Neuronal stem cell (in vitro differentiated cells): Measurements from ENCODE around the gene SP5.

Experiments used
- DNase-seq: peaks from one replicate; pipeline ENCODE4 v3.0.0-alpha.2; 2013; ENCODE audit warnings: low spot score
- H2AFZ ChIP-seq: one replicate; pipeline ENCODE4 v1.6.1; 2013; ENCODE audit warnings: mild to moderate bottlenecking, low read length, inconsistent platforms
- H2AK5ac ChIP-seq: 2 replicates; pipeline ENCODE4 v1.6.1; 2013; ENCODE audit warnings: low read depth, mild to moderate bottlenecking, inconsistent platforms, low read length, moderate library complexity, mixed read lengths
- H2BK120ac ChIP-seq: 2 replicates; pipeline ENCODE4 v1.6.1; 2013; ENCODE audit warnings: low read depth, mild to moderate bottlenecking, inconsistent platforms, low read length, moderate library complexity, mixed read lengths
- H2BK12ac ChIP-seq: one replicate; pipeline ENCODE4 v1.6.1; 2013; ENCODE audit warnings: low read length, inconsistent platforms
- H2BK15ac ChIP-seq: 2 replicates; pipeline ENCODE4 v1.6.1; 2013; ENCODE audit warnings: mild to moderate bottlenecking, low read length, inconsistent platforms, mixed read lengths
- H2BK5ac ChIP-seq: one replicate; pipeline ENCODE4 v1.6.1; 2013; ENCODE audit warnings: inconsistent platforms, mild to moderate bottlenecking, low read length, moderate library complexity
- H3K14ac ChIP-seq: one replicate; pipeline ENCODE4 v1.6.1; 2013; ENCODE audit warnings: low read length, inconsistent platforms
- H3K18ac ChIP-seq: 2 replicates; pipeline ENCODE4 v1.6.1; 2013; ENCODE audit warnings: low read length, inconsistent platforms
- H3K23ac ChIP-seq: 2 replicates; pipeline ENCODE4 v1.6.1; 2013; ENCODE audit warnings: low read depth, mild to moderate bottlenecking, mixed read lengths, low read length, inconsistent platforms; ENCODE audit not compliant: poor library complexity
- H3K27ac ChIP-seq: replicated peaks from 3 replicates; pipeline ENCODE4 v1.5.1; 2013; ENCODE audit warnings: low read length, inconsistent platforms
- H3K27me3 ChIP-seq, 3 experiments: 2 replicates each; pipeline ENCODE4 v1.6.1; 2013; ENCODE audit warnings: low read length in 3 of 3, mild to moderate bottlenecking in 2 of 3, inconsistent platforms in 1 of 3, low read depth in 1 of 3, mixed read lengths in 1 of 3, moderate library complexity in 1 of 3; ENCODE audit not compliant: control insufficient read depth in 3 of 3, insufficient read depth in 3 of 3
- H3K36me3 ChIP-seq, 2 donors: replicated peaks in 1 of 2; 2 replicates each; pipeline ENCODE4 v1.6.1; 2013; ENCODE audit warnings: low read length in 2 of 2; ENCODE audit not compliant: control insufficient read depth in 2 of 2, insufficient read depth in 2 of 2
- H3K4ac ChIP-seq: 2 replicates; pipeline ENCODE4 v1.6.1; 2013; ENCODE audit warnings: inconsistent platforms, mild to moderate bottlenecking, low read length, moderate library complexity
- H3K4me1 ChIP-seq, 2 donors: 1 replicate in 1 of 2; 2 replicates in 1 of 2; pipeline ENCODE4 v1.6.1; 2013; ENCODE audit warnings: low read length in 2 of 2, low read depth in 1 of 2; ENCODE audit not compliant: control insufficient read depth in 2 of 2, insufficient read depth in 1 of 2
- H3K4me2 ChIP-seq: one replicate; pipeline ENCODE4 v1.6.1; 2013; ENCODE audit warnings: mild to moderate bottlenecking, low read length, inconsistent platforms; ENCODE audit not compliant: insufficient read depth, poor library complexity, severe bottlenecking
- H3K4me3 ChIP-seq, 2 donors: 2 replicates each; pipeline ENCODE4 v1.5.1; 2013; ENCODE audit warnings: low read length in 2 of 2, mild to moderate bottlenecking in 2 of 2, inconsistent platforms in 1 of 2, moderate library complexity in 1 of 2
- H3K79me1 ChIP-seq: one replicate; pipeline ENCODE4 v1.6.1; 2013; ENCODE audit warnings: low read depth, mild to moderate bottlenecking, inconsistent platforms, low read length, moderate library complexity
- H3K9ac ChIP-seq: one replicate; pipeline ENCODE4 v1.6.1; 2013; ENCODE audit warnings: mild to moderate bottlenecking, low read depth, low read length, inconsistent platforms; ENCODE audit not compliant: poor library complexity
- H3K9me3 ChIP-seq, 2 donors: replicated peaks in 1 of 2; 2 replicates each; pipeline versions ENCODE3 to v1.6.1; 2013; ENCODE audit warnings: low read length in 2 of 2, mild to moderate bottlenecking in 2 of 2, inconsistent platforms in 1 of 2, low read depth in 1 of 2, mixed read lengths in 1 of 2, moderate library complexity in 1 of 2; ENCODE audit not compliant: control insufficient read depth in 2 of 2, insufficient read depth in 1 of 2
- H4K8ac ChIP-seq: one replicate; pipeline ENCODE4 v1.6.1; 2013; ENCODE audit warnings: low read depth, mild to moderate bottlenecking, inconsistent platforms, low read length, moderate library complexity
- H4K91ac ChIP-seq: one replicate; pipeline ENCODE4 v1.6.1; 2013; ENCODE audit warnings: low read length, low read depth, mild to moderate bottlenecking, inconsistent platforms; ENCODE audit not compliant: poor library complexity
- WGBS, 2 donors: extraction: QIAGEN DNeasy Blood & Tissue Kit; methylation state at CpG; one replicate each; pipeline ENCODE4 v1.1.7; 2013; ENCODE audit warnings: missing lambda C conversion rate in 2 of 2, mixed read lengths in 1 of 2; ENCODE audit not compliant: insufficient read length in 2 of 2, insufficient replicate concordance in 1 of 2; ENCODE audit errors: extremely low coverage in 2 of 2; 5-methylcytosine and 5-hydroxymethylcytosine counted together

SP5 gene

DNA sequence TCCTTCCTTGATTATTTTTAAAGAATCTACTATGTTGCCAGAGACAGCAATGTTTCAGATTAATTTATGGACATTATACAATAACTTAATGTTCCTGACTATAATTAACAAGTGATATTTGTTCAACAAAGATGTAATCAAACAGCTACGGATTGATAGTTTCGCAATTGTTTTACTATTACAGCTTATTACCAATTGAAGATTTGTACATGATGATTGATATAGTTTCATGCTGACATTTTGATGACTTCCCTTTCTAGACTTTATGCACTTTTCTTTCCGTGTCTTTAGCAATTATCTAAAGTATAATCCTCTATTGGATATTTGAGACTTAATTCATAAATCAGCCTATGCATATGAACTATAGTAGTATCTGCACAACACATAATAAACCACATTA is 6.5 kb downstream of the SP5 start:
- no peak overlapping the region for H2AFZ ChIP-seq
- no peaks in the 10 kb centered on the region for H3K36me3 ChIP-seq
- H2AK5ac ChIP-seq: no peak overlapping the region

DNA sequence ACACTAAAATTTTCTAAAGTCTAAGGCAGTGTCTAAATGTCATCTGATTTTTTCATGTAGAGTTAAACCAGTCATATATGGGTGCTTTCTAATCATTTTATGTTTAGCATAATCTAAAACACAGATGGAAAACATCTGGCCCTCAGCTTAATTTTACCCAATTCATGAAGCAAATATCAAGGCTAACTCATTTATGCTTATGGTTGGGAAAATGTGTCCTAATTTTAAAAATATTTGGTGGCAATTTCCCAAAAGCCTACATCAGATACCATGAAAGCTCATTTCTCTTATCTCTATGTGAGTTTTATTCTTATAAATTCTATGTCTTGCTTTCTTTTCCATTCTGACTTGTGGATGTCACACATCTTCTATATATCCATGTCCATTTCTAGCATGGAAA is 7.2 kb downstream of the SP5 start:
- H2BK5ac ChIP-seq: no peak overlapping the region
- H3K27me3 ChIP-seq: peaks cover 7 to 62% (median 12%) of the 10 kb centered on the region in 3 experiments
- no peak overlapping the region for H3K4me3 ChIP-seq
- H3K18ac ChIP-seq: no peak overlapping the region
- H3K9ac ChIP-seq: no peak overlapping the region
- H3K27ac ChIP-seq: no peak overlapping the region
- no peak overlapping the region for H3K4ac ChIP-seq
- H3K4me1 ChIP-seq: peaks cover 0 to 1% of the 10 kb centered on the region in 2 donors
- no peaks in the 10 kb centered on the region for H3K79me1 ChIP-seq
- no peak overlapping the region for H2BK15ac ChIP-seq
- H2AFZ ChIP-seq: no peak overlapping the region
- H3K9me3 ChIP-seq: peaks cover 0 to 1% of the 10 kb centered on the region in 2 donors
- no peaks in the 10 kb centered on the region for H3K36me3 ChIP-seq
- H3K14ac ChIP-seq: no peak overlapping the region
- no peak overlapping the region for H2AK5ac ChIP-seq
- DNase-seq: no peak
- H2BK120ac ChIP-seq: no peak overlapping the region
- no peak overlapping the region for H4K91ac ChIP-seq
- H3K23ac ChIP-seq: no peak overlapping the region
- no peak overlapping the region for H3K4me2 ChIP-seq
- no peak overlapping the region for H2BK12ac ChIP-seq
- no peak overlapping the region for H4K8ac ChIP-seq

More for the DNA sequence above, 6.5 kb downstream of the SP5 start:
- no peak overlapping the region for H3K4ac ChIP-seq
- no peak overlapping the region for H2BK5ac ChIP-seq
- no peak overlapping the region for H3K23ac ChIP-seq
- peaks cover 0 to 2% of the 10 kb centered on the region in 2 donors for H3K9me3 ChIP-seq
- no peak overlapping the region for H2BK12ac ChIP-seq
- H3K18ac ChIP-seq: no peak overlapping the region
- no peak overlapping the region for H3K27ac ChIP-seq
- no peak overlapping the region for H4K8ac ChIP-seq
- no peak overlapping the region for H4K91ac ChIP-seq
- DNase-seq: no peak
- H3K79me1 ChIP-seq: no peaks in the 10 kb centered on the region
- H3K4me1 ChIP-seq: peaks cover 0 to 5% of the 10 kb centered on the region in 2 donors
- no peak overlapping the region for H3K4me3 ChIP-seq
- H3K4me2 ChIP-seq: no peak overlapping the region
- no peak overlapping the region for H3K14ac ChIP-seq
- H2BK120ac ChIP-seq: no peak overlapping the region
- H2BK15ac ChIP-seq: no peak overlapping the region
- no peak overlapping the region for H3K9ac ChIP-seq
- no CpG with 5 or more reads among the region's 3 CpGs for WGBS, 2 donors
- peaks cover 14 to 68% (median 18%) of the 10 kb centered on the region in 3 experiments for H3K27me3 ChIP-seq

DNA sequence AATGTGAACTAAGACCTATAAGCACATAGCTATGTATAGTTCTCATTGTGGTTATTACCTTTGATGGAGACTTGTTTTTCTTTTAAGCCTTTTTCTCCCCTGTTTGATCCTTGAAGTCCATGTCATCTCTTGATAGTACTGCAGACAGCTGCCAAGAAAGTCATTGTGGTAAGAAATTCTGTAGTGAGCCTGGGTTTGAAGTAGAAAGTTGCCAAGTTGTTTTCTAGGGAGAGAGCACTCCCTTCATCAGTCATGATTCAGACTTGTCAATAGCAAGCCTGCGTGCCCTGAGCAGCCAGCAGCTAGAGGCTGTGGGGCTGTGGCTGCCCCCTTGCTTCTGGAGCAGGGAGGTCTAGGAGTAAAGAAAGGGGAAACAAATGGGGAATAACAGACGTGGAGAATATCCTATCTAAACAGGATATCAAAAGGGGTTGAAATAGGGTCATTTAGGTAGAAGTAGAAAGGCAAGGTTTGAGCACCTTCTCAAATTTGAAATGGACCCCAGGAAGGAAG is 8.4 kb downstream of the SP5 start:
- Histone ChIP-seq H3K27me3 (peaks cover 0 to 56% (median 0%) of the 10 kb centered on the region in 3 experiments), H3K4me3 (no peak overlapping the region), H3K36me3 (no peaks in the 10 kb centered on the region), H2BK15ac (no peak overlapping the region), H3K18ac (no peak overlapping the region), H3K4me2 (no peak overlapping the region), H3K4me1 (no peaks in the 10 kb centered on the region), H3K9ac (no peak overlapping the region), H3K14ac (no peak overlapping the region), H3K79me1 (no peaks in the 10 kb centered on the region), H2BK5ac (no peak overlapping the region), H3K9me3 (no peaks in the 10 kb centered on the region), H3K23ac (no peak overlapping the region), H2BK120ac (no peak overlapping the region), H2AFZ (no peak overlapping the region), H4K91ac (no peak overlapping the region), H2BK12ac (no peak overlapping the region), H2AK5ac (no peak overlapping the region), H3K4ac (no peak overlapping the region), H4K8ac (no peak overlapping the region), H3K27ac (no peak overlapping the region)
- DNase-seq: no peak
- no CpG with 5 or more reads among the region's 2 CpGs for WGBS, 2 donors

DNA sequence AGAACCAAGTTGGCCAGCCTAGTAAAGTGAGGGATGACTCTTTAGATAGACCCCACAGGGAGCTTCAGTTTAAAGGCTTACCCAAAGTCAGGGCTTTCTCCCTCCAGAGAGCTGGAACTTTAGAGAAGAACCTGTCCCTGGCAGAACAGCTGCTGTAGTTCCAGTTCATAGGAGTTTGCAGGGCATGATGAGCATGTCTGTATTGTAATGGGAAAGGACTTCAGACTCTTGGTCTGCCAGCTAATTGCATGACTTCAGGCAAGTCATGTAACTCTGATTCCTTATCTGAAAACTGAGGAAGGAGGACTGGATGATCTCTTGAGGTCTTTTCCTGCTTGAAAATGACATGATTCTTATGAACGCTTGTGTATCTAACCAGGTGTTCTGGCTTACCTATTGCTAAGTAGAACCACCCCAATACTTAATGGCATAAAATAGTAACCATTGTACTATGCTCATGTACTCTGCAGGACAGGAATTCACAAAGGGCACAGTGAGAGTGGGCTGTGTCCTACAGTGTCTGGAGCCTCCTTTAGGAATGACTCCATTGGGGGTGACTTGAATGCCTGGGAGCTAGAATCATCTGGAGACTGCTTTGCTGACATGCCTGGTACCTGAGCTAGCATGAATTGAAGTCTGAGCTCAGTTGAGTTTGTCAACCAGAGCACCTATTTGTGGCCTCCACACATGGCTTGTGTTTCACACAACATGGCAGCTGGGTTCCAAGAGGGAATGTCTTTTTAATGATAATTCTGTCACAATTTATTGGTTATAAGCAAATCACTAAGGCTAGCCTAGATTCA is 18.9 kb downstream of the SP5 start:
- H3K9ac ChIP-seq: no peak overlapping the region
- no peak overlapping the region for H3K27ac ChIP-seq
- no peaks in the 10 kb centered on the region for H3K4me1 ChIP-seq
- no CpG with 5 or more reads among the region's 1 CpG for WGBS, 2 donors
- H3K9me3 ChIP-seq: no peaks in the 10 kb centered on the region
- DNase-seq: no peak
- no peak overlapping the region for H2AK5ac ChIP-seq
- no peak overlapping the region for H3K14ac ChIP-seq
- no peaks in the 10 kb centered on the region for H3K27me3 ChIP-seq
- no peak overlapping the region for H4K8ac ChIP-seq
- H3K4me3 ChIP-seq: no peak overlapping the region
- no peak overlapping the region for H2BK15ac ChIP-seq
- no peak overlapping the region for H2BK120ac ChIP-seq
- no peak overlapping the region for H3K4ac ChIP-seq
- H3K23ac ChIP-seq: no peak overlapping the region
- no peak overlapping the region for H2BK12ac ChIP-seq
- H2BK5ac ChIP-seq: no peak overlapping the region
- no peak overlapping the region for H2AFZ ChIP-seq
- no peak overlapping the region for H3K18ac ChIP-seq
- no peaks in the 10 kb centered on the region for H3K79me1 ChIP-seq
- H3K36me3 ChIP-seq: no peaks in the 10 kb centered on the region
- no peak overlapping the region for H4K91ac ChIP-seq
- H3K4me2 ChIP-seq: no peak overlapping the region
